ENCODE results near the gene PRKCZ.

PRKCZ gene

GRCh38 chr1:2221271-2221670, 171.1 kb downstream of the PRKCZ start:
- no peak for DNase-seq (ENCODE audit: extremely low read depth, low read depth)
- no peak overlapping the region for H3K4me3 ChIP-seq (replicated peaks; ENCODE audit: low read depth, low read length)
- TF ChIP-seq CTCF (IDR thresholded peaks at IDR 0.05; ENCODE audit: low read depth, low read length, missing control alignments), result no peak

GRCh38 chr1:2224170-2224584, 174.0 kb downstream of the PRKCZ start:
- no peak for DNase-seq (ENCODE audit: extremely low read depth, low read depth)
- H3K4me3 ChIP-seq (replicated peaks; ENCODE audit: low read depth, low read length), result no peak overlapping the region
- no peak for TF ChIP-seq CTCF (IDR thresholded peaks at IDR 0.05; ENCODE audit: low read depth, low read length, missing control alignments)

- no peak for TF ChIP-seq CTCF (IDR thresholded peaks at IDR 0.05; ENCODE audit: low read depth, low read length, missing control alignments)
Observed at GRCh38 chr1:2224631-2225428, 174.6 kb downstream of the PRKCZ start.

GRCh38 chr1:2226525-2227345, 176.5 kb downstream of the PRKCZ start:
- DNase-seq (ENCODE audit: extremely low read depth, low read depth), result no peak
- TF ChIP-seq CTCF (IDR thresholded peaks at IDR 0.05; ENCODE audit: low read depth, low read length, missing control alignments), result no peak
- H3K4me3 ChIP-seq (replicated peaks; ENCODE audit: low read depth, low read length), result peak overlapping the region; percentile 53

More at GRCh38 chr1:2224631-2225428, 174.6 kb downstream of the PRKCZ start:
- H3K4me3 ChIP-seq (replicated peaks; ENCODE audit: low read depth, low read length), result no peak overlapping the region
- no peak for DNase-seq (ENCODE audit: extremely low read depth, low read depth)

GRCh38 chr1:2227346-2228156, 177.3 kb downstream of the PRKCZ start:
- no peak for TF ChIP-seq CTCF (IDR thresholded peaks at IDR 0.05; ENCODE audit: low read depth, low read length, missing control alignments)
- H3K4me3 ChIP-seq (replicated peaks; ENCODE audit: low read depth, low read length), result peak overlapping the region; percentile 53
- peak; percentile 82 for DNase-seq (ENCODE audit: extremely low read depth, low read depth)

GRCh38 chr1:2228157-2228594, 178.0 kb downstream of the PRKCZ start, which contains the start of gene SKI:
Gene SKI (plus strand): TSS chr1:2228319. CDS start chr1:2228767, 448 bp downstream.
- no peak for DNase-seq (ENCODE audit: extremely low read depth, low read depth)
- TF ChIP-seq CTCF (IDR thresholded peaks at IDR 0.05; ENCODE audit: low read depth, low read length, missing control alignments), result no peak
- H3K4me3 ChIP-seq (replicated peaks; ENCODE audit: low read depth, low read length), result peak within 1 kb of the TSS; percentile 94
